ENCODE measurements around the gene BSPRY.

BSPRY gene

DNA sequence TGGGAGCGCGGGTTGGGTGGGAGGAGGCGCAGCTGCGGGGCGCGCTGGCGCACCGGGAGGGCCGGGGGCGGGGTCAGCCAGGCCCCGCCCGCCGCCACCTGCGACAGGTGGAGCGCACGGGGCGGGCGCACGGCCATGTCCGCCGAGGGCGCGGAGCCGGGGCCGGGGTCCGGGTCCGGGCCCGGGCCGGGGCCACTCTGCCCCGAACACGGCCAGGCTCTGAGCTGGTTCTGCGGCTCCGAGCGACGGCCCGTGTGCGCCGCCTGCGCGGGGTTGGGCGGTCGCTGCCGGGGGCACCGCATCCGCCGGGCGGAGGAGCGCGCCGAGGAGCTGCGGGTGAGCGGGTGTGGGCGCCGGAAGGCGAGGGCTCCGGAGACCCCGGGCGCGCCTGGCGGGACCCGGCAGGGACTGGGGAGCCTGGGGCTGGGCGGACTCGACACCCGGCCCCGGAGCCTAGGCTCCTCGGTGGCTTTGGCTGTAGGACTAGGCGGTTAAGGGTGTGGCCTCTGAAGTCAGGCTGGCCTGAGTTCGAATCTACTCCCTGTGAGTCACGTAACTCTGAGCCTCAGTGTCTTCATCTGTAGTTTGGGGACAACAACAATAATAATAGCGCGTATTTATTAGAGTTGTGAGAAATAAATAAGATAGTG is at the start of gene BSPRY:
TSS of gene BSPRY (plus strand) at position 97 of the 650 bp plus-strand sequence. CDS start at position 136, 39 bp downstream.
- in situ Hi-C loops (cut with HindIII; ENCODE audit: low pct_ligation_motif_present, low pct_unique_long_range_greater_than_20kb, low sequenced_read_pairs), result no loop called here

DNA sequence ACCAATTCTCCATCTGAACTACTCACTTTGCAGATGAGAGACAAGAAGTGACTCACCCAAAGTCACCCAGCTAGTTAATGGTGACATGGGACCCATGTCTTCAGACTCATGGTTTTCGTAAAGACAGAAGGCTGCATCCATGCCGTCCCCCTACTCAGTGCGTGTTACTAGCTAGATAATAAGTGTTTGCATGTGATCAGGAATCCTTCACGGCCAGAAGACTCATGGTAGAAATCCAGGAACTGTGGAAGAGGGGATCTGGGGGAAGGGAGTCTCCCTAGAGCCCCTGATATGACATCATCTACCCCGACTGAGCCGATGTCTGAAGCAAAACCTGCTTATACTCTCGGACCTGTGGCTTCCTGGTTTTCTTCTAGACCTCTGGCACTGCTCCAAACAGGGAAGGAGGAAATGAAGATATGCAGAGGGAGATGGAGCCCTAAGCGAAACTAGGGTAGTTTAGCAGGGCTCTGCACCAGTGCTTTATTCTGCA is 49.5 kb upstream of the BSPRY start:
- in situ Hi-C loops (cut with HindIII; ENCODE audit: low pct_ligation_motif_present, low pct_unique_long_range_greater_than_20kb, low sequenced_read_pairs), result no loop called here
- DNase-seq, result no peak

More for the DNA sequence above, at the start of gene BSPRY:
- no peak for DNase-seq

DNA sequence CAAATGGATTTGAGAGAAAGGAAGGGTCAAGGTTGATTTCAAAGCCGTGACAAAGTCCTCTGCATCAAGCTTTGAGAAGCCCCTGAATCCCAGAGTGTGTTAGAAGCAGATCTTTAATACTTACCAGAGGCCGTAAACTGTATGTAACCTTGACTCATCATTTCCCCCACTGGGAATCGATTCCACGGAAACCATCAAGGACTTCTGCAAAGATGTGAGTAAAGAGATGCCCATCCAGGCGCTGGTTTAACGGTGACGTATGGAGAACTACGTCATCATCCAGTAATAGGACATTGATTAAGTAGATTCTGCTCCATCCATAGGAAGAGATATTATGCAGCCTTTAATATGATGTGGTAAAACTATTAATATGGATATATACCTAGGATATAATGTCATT is 47.8 kb upstream of the BSPRY start:
- in situ Hi-C loops (cut with HindIII; ENCODE audit: low pct_ligation_motif_present, low pct_unique_long_range_greater_than_20kb, low sequenced_read_pairs), result no loop called here
- DNase-seq, result no peak

DNA sequence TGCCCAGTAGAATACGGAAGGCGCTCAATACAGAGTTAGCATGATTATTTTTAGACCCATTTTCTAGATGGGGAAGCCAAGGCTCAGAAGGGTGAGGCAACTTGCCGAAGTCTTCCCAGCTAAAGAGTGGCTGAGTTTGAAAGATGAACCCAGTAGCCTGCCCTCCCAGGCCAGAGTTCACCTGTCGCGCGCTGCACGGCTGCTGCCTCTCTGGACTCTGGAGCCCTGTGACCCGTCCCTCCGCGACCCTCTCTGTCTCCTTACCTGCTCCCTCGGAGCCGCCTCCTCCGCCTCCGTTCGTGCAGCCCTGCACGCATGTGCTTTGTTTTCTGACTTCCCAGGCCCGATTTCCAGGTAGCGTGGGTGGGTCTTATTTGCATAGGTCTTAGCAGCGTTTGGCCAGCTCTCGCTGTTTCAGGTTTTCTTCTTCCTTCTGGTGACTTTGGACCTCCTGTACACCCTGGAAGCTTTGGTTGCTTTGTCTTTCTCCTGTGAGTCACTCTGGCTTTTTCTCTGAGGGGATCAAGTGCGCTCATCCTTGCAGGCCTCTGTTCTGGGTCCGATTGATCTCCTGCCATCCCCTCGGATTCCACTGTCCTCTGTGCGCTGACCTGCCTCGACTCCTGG is 46.4 kb upstream of the BSPRY start, which contains the start of gene RNF183:
TSS of gene RNF183 (minus strand) at position 585 of the 627 bp plus-strand sequence. CDS start 5,192 bp downstream, outside the sequence.
- DNase-seq, result no peak
- in situ Hi-C loops (cut with HindIII; ENCODE audit: low pct_ligation_motif_present, low pct_unique_long_range_greater_than_20kb, low sequenced_read_pairs), result no loop called here

DNA sequence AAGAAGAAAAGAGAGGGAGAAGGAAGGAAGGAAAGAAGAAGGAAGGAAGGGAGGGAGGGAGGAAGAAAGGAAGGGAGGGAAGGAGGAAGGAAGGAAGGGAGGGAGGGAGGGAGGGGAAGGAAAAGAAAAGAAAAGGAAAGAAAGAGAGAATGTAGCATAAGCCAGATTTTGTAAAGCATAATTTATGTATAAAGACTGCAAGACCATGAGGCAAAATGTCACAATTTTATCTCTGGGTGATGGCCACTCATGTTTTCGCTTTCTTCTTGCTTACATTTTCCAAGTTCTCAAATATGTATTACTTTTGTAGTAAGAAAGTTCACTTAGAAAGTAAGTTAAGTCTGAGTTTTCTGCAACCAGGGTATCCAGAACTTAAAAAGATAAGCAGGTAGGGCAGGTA is 42.8 kb upstream of the BSPRY start:
- in situ Hi-C loops (cut with HindIII; ENCODE audit: low pct_ligation_motif_present, low pct_unique_long_range_greater_than_20kb, low sequenced_read_pairs), result no loop called here
- no peak for DNase-seq

DNA sequence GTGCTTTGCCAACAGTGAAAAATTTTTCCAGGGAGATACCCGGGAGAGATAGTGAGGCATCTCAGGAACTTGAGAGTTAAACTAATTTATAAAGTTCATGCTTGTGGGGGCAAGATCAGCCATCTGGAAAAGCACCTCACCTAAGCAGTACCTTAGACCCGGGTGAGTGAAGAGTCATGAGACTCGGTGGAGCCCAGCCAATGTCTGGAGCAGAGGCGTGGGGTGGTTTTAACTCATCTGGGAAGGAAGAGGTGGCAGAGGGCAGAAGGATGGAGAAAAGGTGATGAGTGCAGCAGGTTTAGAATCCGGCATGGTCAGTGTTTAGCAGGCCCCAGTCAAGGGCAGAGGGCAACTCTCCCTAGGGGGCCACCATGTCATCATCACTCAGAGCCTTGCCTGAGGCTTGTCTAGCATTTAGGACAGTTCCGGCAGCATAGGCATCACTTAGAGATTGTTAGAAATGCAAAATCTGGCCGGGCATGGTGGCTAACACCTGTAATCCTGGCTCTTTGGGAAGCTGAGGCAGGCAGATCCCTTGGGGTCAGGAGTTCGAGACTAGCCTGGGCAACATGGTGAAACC is 41.9 kb upstream of the BSPRY start:
- DNase-seq, result no peak
- in situ Hi-C loops (cut with HindIII; ENCODE audit: low pct_ligation_motif_present, low pct_unique_long_range_greater_than_20kb, low sequenced_read_pairs), result no loop called here

DNA sequence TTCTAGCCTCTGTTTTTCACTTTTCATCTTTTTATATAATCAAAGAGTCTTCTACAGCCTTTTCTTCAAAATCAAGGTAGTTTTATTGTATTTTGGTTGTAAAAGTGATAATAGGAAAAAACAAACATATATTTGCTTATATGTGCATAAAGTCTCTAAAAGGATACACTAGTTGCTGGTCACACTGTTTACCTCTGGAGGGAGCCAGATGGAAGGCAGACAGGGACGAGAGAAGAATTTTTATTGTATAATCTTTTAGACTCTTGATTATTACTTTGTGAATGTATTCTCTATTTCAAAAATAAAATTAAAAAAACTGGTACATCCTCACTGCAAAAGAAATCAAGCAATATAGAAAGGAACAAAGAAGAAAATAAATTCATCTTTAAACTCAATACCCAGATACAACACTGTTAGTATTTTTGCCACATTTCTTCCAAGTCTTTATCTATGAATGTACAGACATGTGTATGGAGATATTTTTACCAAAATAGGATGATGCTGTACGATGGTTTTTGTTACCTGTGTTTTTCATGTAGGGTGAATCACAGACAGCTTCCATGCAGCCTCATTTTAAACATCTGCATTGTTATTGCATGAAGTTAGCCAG is 40.0 kb upstream of the BSPRY start:
- in situ Hi-C loops (cut with HindIII; ENCODE audit: low pct_ligation_motif_present, low pct_unique_long_range_greater_than_20kb, low sequenced_read_pairs), result no loop called here
- DNase-seq, result peak; percentile 45

DNA sequence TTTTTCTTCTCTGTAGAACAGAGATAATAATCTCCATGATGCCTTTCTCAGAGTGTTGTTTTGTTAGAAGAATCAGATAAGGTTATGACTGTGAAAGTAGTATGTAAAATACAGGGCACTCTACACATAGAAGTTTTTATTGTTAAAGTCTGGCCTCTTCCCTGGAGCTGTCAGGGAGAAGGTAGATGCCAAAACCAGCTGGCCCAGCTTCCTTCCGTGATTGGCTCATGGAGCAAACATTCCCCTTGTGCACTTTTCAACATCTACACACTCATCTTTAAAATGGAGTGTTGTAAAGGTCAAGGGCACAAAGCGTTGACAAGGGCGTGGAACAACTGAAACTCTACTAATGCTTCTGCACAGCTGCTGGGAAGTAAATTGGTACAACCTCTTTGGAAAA is 38.8 kb upstream of the BSPRY start:
- DNase-seq, result no peak
- in situ Hi-C loops (cut with HindIII; ENCODE audit: low pct_ligation_motif_present, low pct_unique_long_range_greater_than_20kb, low sequenced_read_pairs), result no loop called here

DNA sequence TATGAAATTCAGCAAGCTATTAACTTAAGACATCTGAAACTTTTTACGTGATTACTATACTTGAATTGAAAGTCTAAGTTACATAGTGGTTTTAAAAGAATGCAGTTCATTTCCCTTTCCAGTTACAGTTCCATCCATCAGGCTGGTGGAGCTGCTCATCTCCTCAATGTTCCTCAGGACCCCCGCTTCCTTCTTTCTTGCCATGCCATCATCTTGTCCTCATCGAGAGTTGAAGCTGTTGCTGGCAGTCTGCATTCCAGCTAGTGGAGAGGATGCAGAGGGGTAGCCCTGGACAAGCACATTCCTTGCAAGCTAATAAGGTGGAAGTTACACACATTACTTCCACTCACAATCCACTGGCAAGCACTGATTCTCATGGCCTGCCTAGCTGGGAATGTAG is 37.4 kb upstream of the BSPRY start:
- in situ Hi-C loops (cut with HindIII; ENCODE audit: low pct_ligation_motif_present, low pct_unique_long_range_greater_than_20kb, low sequenced_read_pairs), result no loop called here
- no peak for DNase-seq

DNA sequence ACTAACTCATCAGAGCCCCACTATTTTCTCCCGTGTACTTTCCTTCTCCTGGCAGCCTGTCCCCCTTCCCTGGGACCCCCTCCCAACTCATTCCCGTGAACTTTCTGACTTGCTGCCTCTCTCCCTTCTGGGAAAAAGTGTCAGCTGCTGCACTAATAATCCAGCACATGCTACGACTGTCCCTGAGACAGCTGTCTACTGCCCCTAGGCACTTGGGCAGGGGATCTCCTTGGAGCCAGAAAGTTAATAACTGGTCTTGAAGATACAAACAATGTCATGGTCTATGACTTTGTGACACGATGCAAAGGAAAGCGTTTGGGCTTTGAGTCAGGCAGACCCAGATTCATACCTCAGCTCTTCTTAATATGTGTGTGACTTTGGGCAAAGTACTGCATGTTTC is 36.1 kb upstream of the BSPRY start:
- in situ Hi-C loops (cut with HindIII; ENCODE audit: low pct_ligation_motif_present, low pct_unique_long_range_greater_than_20kb, low sequenced_read_pairs), result no loop called here
- DNase-seq, result no peak

DNA sequence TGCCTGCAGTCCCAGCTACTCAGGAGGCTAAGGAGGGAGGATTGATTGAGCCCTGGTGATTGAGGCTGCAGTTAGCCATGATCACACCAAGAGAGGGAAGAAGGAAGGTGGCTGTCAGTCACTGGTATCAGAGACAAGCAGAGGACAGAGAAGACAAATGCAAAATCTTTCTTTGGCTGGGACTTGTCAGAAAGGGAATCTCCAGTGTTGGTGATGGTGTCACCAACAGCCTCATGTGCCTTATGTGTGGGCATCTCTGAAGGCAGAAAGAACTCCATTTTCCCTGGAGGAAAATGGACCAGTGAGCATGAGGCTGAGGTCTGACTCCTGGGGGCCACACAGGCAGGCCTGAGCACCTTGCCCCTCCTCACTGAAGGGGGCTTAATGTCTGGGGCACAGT is 34.1 kb upstream of the BSPRY start:
- no peak for DNase-seq
- in situ Hi-C loops (cut with HindIII; ENCODE audit: low pct_ligation_motif_present, low pct_unique_long_range_greater_than_20kb, low sequenced_read_pairs), result no loop called here

DNA sequence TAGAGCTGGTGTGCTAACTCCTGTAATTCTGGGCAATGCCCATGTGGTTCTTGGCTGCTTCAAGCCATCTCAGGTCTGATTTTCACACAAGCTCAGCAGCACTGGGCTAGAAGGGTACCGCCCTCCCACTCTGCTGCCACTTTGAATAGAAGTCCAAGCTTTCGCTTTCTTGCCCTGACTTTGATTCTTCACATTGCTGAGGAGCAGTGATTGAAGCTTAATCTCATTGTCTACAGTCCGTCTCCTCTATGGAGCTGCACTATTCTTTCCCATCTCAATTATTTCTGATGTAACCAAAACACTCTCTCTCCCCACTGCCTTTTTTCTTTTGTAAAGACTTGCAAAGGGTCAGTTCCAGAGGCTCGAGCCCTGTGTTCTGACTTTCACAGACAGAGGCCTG is 33.3 kb upstream of the BSPRY start:
- DNase-seq, result no peak
- in situ Hi-C loops (cut with HindIII; ENCODE audit: low pct_ligation_motif_present, low pct_unique_long_range_greater_than_20kb, low sequenced_read_pairs), result no loop called here

DNA sequence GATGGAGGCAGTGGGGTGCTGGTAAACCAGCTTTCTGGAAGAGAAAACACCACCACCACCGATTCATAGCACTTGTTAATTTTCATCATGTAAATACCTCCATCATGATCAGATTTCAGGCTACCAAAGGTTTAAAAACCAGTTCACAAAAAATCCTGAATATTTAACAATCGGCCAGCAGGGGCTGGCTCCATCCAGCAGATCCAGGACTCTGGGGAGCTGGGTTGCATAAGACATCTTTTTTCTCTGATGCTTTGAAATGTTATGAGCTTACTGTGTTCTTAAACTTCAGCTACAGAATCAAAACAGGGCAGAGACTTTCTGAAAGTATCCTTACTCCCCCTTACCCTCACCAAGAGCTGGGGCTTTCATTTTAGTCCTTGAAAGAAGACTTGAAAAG is 31.6 kb upstream of the BSPRY start:
- DNase-seq, result no peak
- in situ Hi-C loops (cut with HindIII; ENCODE audit: low pct_ligation_motif_present, low pct_unique_long_range_greater_than_20kb, low sequenced_read_pairs), result no loop called here

DNA sequence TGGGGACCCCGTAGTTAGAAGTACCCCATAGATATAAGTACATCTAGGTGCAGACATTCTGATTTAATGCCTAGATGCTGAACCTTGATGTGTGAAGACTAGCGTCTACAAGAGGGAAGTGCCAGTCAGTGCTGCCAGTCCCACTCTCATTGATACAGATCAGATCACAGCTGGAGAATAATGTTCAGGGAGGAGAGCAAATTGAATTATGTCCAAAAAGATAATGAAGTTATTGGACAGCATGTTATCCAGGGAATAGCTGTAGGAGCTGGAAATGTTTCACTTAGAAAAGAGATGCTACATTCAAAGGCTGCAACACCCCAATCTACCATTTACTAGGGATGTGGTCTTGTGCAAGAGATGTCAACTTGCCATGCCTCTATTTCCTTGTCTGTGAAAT is 30.3 kb upstream of the BSPRY start:
- no peak for DNase-seq
- in situ Hi-C loops (cut with HindIII; ENCODE audit: low pct_ligation_motif_present, low pct_unique_long_range_greater_than_20kb, low sequenced_read_pairs), result no loop called here

DNA sequence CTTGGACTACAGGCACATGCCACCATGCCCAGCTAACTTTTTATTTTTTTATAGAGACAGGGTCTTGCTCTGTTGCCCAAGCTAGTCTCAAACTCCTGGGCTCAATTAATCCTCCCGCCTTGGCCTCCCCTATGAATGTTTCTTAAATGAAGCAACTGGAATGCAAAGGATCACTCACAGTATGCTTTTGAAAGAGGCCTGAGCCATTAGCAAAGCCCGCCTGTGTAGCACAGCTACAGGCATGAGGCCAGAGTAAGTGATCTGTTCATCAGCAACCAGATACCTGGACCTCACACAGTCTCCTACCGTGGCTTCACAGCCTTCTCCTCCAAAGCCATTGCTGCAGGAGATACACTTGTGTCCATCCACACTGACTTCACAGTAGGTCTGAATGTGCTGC is 29.3 kb upstream of the BSPRY start:
- in situ Hi-C loops (cut with HindIII; ENCODE audit: low pct_ligation_motif_present, low pct_unique_long_range_greater_than_20kb, low sequenced_read_pairs), result no loop called here
- no peak for DNase-seq

DNA sequence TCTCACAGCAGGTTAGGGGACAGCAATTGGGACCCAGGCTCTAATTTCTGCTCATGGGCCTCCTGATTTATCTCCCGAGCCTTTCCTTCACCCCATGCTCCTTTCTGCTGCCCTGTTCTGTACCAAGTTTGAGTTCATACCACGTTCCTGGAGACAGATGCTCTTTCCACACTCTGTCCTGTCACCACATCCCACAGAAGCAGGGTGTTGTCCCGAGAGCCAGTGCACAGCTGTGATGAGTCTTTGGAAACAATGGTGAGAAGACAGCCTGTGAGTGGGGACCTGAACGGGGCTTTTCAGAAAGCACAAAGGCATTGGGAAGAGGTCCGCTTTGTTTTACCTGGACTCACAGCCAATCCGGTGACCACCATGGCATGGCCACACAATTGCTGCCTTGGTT is 26.7 kb upstream of the BSPRY start:
- in situ Hi-C loops (cut with HindIII; ENCODE audit: low pct_ligation_motif_present, low pct_unique_long_range_greater_than_20kb, low sequenced_read_pairs), result no loop called here
- no peak for DNase-seq

DNA sequence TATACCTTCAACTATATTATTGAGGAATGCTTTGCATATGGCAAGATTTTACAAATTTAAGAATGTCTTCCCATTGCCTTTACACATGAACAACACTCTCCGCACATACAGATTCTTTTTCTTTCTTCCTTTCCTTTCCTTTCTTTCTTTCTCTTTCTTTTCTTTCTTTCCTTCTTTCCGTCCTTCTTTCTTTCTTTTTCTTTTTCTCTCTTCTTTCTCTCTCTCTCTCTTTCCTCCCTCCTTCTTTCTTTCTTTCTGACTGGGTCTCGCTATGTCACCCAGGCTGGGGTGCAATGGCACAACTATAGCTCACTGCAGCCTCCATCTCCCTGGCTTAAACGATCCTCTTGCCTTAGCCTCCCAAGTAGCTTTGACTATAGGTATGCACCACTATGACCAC is 23.1 kb upstream of the BSPRY start:
- no peak for DNase-seq
- in situ Hi-C loops (cut with HindIII; ENCODE audit: low pct_ligation_motif_present, low pct_unique_long_range_greater_than_20kb, low sequenced_read_pairs), result no loop called here

DNA sequence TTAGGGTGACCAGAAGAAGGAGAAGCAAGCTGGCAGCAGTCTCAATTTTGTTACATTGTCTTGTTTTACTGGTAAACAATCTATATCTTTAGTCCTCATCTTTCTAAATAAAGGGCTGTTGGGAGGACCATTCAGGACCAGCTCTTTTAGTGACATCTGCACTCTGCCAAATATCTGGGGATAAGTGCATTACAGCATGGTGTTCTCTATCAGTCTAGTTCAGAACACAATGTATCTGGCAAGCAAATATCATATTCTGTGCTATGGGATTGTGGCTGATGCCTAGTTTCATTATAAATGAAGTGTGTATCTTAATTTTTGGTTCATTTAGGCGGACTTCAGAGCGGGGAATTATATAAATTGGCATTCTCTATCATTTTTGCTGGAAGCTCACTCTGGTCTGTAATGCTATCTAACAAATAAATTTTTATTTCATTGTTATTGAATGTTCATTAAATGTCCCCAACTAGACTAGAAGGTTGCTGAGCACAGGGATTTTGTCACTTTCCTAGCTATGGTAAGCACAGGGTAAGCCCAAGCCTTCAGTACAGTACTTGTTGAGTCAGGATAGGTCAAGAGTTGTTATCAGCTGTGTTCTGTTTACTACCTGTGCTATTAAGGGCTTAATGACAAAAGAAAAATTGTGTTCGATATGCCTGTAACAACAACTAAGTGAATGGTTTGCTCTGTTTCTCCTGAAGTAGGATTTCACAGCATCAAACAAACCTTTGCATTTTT is 21.1 kb upstream of the BSPRY start:
- DNase-seq, result no peak
- in situ Hi-C loops (cut with HindIII; ENCODE audit: low pct_ligation_motif_present, low pct_unique_long_range_greater_than_20kb, low sequenced_read_pairs), result no loop called here

DNA sequence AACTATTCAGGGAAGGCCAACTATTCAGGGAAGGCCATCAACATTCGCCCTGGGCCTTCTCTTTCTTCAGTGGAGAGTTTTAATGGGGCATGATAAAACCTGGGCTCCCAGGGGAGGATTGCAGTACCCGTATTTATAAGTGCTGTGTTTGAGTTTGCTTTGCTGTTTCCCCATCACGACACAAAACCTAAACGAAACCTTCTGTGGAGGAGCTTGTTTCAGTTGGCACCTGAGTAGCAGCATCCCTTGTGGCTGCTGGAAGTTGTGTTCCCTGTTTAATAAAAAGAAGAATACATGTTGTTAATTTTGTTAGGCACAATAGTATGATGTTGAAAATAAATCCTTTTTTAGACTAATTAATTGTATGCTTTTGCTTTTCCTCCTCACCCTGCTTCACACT is 17.6 kb upstream of the BSPRY start:
- no peak for DNase-seq
- in situ Hi-C loops (cut with HindIII; ENCODE audit: low pct_ligation_motif_present, low pct_unique_long_range_greater_than_20kb, low sequenced_read_pairs), result no loop called here

All from ACHN (cell line).